Skin epidermis (tissue), 12 donors: Measurements from ENCODE around the gene LRRC14B.

Experiments
- H3K27ac ChIP-seq, 21 experiments: fragments of 200-600 bp; sonication (generic) in 11 of 21; one replicate each; pipeline ENCODE4 v1.5.0; 2020; ENCODE audit warnings: mild to moderate bottlenecking in 3 of 21, inconsistent platforms in 2 of 21, moderate library complexity in 2 of 21
- H3K4me3 ChIP-seq, 7 experiments: fragments of 200-600 bp; sonication (generic) in 2 of 7; one replicate each; pipeline ENCODE4 v1.5.0; 2020; ENCODE audit warnings: inconsistent platforms in 2 of 7, mild to moderate bottlenecking in 2 of 7, moderate library complexity in 1 of 7

LRRC14B gene

GRCh38 chr5:172841-173251 lies 18.4 kb upstream of the LRRC14B start:
- Histone ChIP-seq H3K27ac (no peak overlapping the region), H3K4me3 (no peak overlapping the region)

DNA sequence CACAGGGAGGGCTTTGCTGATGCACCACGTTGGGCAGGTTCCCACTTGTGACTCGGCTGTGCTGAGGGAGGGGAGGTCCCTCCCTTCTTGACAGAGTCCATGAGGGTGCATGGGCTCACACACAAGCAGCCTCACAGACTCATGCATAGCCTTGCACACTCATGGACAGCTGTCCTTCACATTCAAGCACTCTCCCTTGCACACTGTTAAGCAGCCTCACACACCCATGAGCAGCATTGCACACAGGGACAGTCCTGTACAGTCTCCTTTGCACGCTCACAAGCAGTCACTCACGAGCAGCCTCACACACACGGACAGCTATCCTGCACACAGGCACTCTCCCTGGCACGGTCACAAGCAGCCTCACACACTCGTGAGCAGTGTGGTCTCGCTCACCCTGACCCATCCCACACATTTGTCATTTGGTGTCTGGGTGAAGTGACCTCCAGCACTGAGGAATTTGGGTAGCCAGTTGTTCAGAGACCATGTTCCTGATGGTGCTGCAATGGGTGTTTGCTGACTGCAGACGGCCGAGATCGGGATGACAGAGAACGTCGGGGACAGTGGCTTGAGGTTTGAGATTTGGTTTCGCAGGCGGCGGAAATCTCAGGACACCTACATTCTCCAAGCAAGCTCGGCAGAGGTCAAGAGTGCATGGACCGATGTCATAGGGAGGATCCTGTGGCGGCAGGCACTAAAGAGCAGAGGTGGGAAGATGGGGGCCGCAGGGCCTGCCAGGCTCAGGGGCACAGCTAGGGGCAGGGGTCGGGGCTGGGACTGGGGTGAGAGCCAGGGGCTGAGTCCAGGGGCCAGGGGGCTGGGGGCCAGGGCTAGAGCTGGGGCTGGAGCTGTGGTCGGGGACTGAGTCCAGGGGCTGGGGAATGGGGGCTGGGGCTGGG lies 17.7 kb upstream of the LRRC14B start:
- H3K4me3 ChIP-seq: no peak overlapping the region
- H3K27ac ChIP-seq: no peak overlapping the region

- H3K27ac ChIP-seq: no peak overlapping the region
- no peak overlapping the region for H3K4me3 ChIP-seq
These were observed 17.0 kb upstream of the LRRC14B start for GRCh38 chr5:174291-174600.

DNA sequence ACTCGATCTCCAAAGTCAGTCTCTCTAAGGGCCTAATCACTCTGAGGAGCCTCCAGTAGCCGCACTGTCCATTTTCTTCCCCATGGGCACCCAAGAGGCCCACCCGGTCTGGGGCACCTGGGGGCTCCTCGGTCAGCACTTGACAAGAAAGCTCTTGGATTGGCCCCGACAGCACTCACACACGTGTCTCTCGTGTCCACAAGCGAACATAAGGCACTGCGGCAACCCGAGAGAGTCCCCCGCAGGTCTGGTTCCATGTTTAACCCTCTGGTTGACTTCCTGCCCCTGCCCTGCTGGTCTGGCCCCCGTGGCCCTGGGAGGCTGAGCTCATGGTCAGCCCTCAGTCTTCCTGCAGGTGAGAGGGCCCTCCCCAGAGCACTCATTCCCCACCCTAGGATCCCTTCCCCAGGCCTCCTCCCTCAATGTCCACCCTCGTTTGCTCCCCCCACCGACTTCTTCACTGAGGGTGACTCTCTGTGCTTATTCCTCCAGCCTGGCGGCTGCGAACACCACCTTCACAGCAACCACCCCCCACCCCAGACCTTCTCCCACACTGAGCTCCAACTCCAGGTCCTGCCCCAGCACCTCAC lies 16.3 kb upstream of the LRRC14B start:
- Histone ChIP-seq H3K27ac (no peak overlapping the region), H3K4me3 (no peak overlapping the region)

DNA sequence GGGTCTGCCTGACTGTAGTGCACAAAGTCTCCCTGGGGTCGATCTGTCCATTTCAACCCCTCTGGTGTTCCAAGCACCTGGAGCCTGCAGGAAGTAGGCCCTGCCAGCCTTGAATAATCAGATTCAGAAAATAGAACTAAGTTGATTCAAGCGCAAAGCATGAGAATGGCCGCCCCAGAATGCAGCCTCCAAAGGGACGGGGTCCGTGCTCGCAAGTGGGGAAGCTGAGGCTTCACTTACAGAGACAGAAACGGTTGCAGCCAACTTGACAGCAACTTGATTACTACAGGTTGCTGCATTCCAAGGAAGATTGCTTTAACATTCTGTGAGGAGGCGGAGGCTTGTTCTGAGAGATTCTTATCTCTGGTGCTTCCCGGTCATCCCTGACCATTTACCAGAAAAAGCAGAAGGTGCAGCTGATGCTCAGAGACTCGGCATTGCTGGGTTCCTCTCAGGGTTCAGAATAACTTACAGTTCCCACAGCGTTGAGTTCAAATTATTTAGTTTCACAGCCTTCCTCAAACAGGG lies 14.9 kb upstream of the LRRC14B start:
- Histone ChIP-seq H3K27ac (no peak overlapping the region), H3K4me3 (no peak overlapping the region)

DNA sequence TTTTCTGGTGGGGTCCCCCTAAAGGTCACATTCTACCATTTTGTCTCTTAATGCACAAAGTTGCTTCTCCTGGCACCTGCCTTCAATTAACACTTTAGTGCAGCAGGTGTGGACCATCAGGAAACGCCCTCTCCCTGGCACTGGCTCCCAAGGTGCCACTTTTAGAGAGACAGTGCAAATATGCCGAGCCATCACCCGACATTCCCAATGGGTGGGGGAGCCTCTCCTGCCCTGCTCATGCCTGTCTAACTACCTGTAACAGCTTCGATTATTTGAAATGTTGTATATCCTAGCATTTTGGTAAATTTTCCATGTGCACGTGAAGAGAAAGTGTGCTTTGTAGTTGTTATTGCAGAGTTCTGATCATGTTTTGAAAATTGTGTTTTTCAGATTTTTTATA lies 13.2 kb upstream of the LRRC14B start:
- H3K4me3 ChIP-seq: no peak overlapping the region

DNA sequence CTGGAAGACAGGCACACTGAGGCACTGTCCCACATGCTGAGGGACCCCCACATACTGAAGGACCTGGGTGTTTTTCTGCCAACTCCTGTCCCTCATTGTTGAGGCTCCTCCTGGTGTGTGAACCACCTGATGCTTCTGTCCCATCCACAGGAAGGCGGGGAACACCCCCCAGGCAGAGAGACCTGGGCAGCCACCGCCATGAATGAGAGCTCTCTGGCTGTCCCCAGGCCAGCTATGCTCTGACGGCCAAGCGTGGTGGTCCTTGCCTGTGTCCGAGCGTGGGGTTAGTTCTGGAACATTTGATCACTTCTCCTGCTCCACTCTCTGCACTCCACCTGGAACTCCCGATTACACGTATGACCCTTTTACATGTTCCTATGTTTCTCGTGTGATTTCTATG lies 11.9 kb upstream of the LRRC14B start:
- H3K27ac ChIP-seq: no peak overlapping the region
- H3K4me3 ChIP-seq: no peak overlapping the region

More for the DNA sequence above, 13.2 kb upstream of the LRRC14B start:
- no peak overlapping the region for H3K27ac ChIP-seq

DNA sequence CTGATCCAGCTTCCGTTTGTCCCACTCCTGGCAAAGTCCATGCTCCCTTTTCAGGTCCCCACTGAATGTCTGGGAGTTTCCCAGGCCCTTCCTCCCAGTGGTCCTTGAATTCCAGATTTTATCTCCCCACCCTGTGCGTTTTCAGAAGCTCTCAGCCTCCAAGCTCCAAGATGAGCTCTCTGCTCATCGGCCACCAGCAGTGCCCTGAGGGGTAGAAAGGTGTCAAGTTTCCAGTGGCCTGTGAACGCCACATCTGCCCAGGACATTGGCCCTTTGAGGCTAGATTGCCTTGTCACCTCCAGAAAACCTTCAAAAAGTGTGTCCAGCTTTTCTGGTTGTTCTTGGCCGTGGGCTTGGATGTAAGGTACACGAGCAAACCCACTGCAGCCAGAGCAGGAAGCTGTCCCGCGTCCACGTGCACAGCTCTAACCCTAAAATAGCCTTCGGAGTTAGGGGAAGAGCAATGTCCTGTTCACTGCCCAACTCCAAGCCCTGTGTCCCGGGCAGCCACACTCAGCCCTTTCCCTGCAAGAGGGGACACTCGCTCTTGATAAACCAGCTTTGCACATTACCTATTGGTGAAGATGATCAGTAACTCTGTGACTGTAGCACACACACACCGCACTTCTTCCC lies 10.9 kb upstream of the LRRC14B start:
- Histone ChIP-seq H3K27ac (no peak overlapping the region), H3K4me3 (no peak overlapping the region)

DNA sequence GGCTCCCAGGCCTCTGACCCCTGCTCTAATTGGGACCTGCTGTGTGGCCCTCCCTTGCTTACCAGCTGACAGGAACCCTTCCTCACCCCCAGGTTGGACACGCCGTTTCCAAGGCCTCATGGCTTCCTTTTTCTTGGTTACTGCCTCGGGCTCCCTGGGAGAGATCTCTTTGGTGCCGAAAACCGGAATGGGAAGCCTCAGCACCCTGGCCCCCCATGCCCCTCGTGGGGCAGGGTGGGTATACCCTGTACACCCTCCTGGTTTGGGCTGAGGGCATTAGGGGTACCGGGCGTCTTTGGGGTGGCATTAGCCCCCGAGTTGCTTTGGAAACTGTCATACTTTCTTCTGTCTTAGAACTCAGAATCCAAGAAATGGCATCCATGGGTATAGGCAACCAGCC lies 10.1 kb upstream of the LRRC14B start:
- no peak overlapping the region for H3K27ac ChIP-seq
- no peak overlapping the region for H3K4me3 ChIP-seq

DNA sequence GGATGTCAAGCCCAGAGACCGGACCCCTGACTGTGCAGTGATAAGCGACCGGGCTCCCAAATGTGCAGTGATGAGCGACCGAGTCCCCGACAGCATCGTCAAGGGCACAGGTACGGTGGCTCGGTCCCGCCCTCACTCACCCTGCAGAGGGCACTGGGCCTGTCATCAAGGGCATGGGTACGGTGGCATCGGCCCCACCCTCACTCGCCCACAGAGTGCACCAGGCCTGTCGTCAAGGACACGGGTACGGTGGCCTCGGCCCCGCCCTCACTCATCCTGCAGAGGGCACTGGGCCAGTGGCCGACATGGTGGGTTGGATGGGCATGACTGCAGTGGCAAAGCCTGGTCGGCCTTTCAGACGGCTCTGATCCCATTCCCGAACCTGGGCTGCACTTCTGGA lies 9.7 kb upstream of the LRRC14B start:
- Histone ChIP-seq H3K27ac (no peak overlapping the region), H3K4me3 (no peak overlapping the region)

- H3K27ac ChIP-seq: no peak overlapping the region
- H3K4me3 ChIP-seq: no peak overlapping the region
These were observed 9.2 kb upstream of the LRRC14B start for GRCh38 chr5:182126-182525.

- Histone ChIP-seq H3K4me3 (no peak overlapping the region), H3K27ac (no peak overlapping the region)
These were observed 6.8 kb upstream of the LRRC14B start for GRCh38 chr5:184471-184870.

DNA sequence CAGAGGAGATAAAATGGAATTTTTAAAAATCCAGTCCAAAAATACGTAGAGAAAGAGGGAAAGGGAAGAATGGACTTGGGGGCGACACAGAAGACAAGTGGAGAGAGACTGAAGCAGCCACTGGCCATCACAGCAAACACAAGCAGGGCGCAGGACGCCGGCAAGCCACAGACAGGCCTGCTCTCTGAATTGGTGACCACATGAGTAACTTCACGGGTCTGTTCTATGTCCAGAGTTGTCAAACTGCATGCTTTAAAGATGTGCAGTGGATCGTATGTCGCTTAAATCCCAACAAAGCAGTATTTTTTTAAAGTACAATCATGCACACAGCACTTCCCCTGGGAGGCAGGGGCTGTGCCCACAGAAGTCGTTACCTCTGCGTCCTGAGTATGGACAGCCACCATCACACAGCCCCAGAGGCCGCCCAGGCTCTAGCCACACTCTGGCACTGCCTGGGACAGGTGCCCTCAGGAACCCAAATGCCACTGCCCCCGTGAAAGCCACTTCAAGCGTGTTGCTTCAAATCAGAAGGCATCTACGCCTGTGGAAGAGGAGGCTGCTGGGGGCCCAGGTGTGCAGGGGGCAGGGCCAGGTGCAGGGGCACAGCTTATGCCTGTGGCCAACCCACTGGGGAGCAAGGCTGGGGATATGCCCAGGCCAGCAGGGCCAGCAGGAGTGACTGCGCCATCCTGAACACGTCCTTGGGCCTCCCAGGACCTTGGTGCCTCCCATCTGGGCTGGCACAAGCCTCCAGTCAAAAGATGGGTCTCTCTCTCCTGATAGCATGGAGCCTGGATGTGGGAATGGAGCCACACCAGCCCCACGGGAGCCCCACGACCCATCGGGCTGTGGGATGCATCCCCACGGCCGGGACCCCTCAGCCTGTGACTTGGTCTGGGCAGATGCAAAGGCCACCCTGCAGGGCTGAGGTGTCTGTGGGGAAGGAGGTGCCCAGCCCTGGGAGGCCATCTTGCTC lies 5.9 kb upstream of the LRRC14B start:
- H3K4me3 ChIP-seq: no peak overlapping the region
- H3K27ac ChIP-seq: no peak overlapping the region

DNA sequence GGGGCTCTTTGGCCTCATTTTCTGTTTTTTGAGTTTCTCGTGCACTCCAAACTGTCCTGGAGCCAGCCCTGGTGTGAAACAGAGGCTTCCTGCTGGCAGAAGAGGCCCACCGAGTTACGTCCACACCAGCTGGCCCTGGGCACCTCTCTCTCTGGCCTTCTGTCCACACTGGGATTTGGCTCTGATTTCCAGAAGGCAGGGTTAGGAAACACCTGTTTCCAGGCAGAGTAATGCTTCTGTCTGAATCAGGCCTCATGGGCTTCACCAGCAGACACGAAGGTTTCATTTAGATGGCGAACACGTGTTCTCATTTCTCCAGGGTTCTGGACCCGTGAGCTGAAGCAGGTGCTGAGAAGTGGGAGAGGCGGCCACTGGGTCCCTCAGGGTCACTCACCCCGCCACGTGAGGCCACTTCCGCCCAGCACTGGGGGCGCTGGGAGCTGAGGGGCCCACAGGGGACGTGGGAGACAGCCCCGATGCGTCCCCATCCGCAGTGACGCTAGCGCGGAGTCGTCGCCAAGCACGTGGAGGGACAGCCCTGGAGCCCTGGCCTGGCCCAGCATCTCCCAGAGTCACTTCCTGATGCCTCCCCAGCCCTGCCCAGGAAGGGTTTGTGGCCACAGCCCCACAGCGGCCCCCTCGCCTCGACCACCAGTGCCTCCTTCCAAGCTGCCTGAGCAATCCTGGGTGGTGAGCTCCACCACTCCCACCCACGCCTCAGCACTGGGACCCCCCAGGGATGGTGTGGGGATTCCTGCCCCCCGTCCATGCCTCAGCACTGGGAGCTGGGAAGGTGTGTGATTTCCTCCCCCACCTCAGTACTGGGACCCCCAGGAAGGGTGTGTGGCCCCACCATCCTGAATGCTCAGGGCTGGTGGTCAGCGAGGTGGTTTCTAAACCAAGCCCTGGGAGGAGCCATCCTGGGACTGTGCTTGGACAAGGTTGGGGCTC lies 4.9 kb upstream of the LRRC14B start:
- H3K4me3 ChIP-seq: no peak overlapping the region
- no peak overlapping the region for H3K27ac ChIP-seq

DNA sequence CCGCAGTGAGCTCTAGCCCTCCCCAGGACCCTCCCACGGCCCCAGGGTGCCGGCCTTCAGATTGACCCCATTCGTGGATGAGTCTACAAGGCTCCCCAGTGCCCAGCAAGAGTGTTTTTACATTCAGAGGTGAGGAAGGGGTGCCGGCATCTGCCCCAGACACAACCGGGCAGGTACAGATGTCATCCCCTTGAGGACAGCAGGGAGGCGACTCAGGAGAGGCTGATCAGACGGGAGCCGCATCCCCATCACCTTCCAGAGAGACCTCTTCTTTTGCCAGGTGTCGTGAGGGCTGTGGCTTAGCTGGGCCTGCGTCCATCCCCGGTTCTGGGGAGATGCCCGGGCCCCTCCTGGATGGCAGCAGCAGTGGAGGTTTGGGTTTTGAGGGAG lies 4.3 kb upstream of the LRRC14B start:
- Histone ChIP-seq H3K27ac (no peak overlapping the region), H3K4me3 (no peak overlapping the region)

DNA sequence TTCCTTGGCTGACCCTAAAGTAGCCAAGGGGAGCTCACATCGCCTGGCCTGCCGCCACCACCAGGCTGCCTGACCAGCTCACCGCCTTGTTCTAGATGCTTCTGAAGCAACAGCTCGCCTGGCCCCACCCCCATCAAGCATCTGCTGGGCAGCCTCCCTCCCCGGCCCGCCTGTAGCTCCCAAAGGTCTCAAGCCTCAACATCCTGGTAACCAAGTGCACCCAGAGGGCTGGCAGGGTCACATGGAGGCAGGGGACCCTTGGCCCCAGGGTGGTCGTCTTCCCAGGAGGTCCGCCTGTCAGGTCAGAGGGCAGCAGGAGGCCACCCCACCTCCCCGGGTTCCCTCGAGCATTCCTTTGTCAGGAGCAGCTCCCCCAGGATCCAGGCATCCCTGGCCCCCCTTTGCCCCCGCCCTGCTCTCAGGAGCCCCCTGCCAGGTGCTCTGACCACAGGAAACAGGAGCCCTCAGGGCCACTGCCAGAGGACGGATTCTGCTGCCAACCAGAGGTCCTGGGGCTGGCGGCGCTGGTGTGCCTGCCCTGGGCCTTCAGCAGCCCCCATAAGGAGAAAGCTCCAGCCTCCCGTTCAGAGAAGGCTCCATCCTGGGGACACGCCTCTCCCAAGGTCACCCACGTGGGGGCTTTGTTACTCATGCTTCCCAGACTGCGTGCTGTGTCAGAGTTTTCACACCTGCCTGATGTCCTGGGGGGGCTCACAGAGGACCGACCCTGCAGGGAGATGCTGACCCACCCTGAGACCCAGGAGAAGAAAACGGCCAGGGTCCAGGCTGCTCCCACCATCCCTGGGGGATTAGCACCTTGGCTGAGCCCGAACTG lies 3.5 kb upstream of the LRRC14B start:
- H3K4me3 ChIP-seq: no peak overlapping the region
- H3K27ac ChIP-seq: no peak overlapping the region

GRCh38 chr5:188488-189481 lies 2.5 kb upstream of the LRRC14B start:
- H3K27ac ChIP-seq: no peak overlapping the region
- H3K4me3 ChIP-seq: no peak overlapping the region
